ENCODE data around the gene KLHL30. TPM values are rescaled to one million over a fixed set of nuclear protein-coding genes. Genes with fewer than 3 reads are reported as not detected.

Gene KLHL30
- total RNA-seq, 1 experiment from 2014 or later: not detected

DNA sequence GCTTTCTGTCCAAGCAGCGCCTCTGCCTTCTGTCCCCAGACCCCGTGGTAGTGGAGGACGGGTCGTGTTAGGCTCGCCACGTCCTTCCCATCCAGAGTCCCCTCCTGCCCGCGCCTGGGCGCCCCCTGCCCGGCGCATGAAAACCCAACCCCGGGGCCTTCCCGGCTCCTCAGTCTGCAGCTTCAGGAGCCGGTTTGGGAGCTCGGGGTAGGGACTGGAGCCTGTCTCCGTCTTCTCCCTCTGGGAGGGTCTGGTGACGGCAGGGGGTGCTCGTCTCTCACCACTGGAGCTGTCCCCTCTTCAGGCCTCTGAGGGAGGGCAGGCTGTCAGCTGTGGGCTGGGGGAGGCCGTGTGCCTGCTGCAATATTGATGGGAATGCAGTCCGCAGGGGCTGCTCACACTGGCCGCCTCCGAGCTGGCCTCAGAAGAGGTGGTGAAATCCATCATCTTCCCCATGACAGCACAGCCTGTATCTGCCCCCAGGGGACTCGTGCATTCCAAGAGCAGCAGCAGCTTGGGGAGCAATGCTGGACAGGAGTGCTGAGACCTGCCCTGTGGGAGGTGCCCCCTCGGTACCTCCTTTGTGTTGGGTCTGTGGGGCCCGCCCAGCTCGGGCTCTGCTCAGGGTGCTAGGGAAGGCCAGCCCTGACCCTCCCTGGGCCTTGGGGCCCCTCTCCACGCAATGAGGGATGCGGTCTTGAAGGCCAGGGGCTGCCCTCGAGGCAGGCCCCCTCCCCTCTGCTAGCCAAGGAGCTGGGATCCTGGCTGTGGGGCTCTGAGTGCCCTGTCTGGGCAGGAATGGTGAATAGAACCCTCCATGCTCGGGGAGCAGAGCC, 17.8 kb upstream of the KLHL30 start:
- peak; percentile 37 for DNase-seq (ENCODE audit: low read depth)

DNA sequence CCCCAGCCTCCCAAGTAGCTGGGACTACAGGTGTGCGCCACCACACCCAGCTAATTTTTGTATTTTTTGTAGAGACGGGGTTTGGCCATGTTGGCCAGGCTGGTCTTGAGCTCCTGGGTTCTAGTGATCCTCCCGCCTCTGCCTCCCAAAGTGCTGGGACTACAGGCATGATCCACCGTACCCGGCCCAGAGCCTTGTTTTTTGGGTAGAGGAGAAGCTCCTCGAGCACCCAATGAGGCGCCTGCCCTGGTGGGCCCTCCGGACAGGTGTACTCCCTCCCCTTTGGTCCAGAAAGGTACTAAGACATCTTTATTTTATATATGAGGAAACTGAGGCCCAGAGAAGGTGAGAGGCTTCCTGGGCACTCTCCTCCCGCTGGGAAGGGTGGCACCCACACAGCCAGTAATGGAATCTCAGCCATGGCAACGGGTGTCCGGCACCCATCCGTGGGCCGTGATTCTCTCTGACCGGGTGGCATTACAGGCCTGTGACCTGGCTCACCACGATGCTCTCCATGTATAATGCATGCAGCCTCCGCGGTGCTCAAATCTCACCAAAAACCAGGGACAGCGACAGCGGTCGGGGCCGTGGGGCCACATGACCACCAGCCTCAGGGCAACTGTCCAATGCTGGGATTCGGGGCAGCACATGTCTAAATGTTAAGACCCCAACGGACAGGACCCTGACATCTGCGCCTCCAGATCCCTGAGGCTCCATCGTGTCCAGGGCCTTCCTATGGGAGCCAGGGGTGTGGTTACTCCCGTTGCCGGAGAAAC, 16.8 kb upstream of the KLHL30 start:
- DNase-seq (ENCODE audit: low read depth): no peak

DNA sequence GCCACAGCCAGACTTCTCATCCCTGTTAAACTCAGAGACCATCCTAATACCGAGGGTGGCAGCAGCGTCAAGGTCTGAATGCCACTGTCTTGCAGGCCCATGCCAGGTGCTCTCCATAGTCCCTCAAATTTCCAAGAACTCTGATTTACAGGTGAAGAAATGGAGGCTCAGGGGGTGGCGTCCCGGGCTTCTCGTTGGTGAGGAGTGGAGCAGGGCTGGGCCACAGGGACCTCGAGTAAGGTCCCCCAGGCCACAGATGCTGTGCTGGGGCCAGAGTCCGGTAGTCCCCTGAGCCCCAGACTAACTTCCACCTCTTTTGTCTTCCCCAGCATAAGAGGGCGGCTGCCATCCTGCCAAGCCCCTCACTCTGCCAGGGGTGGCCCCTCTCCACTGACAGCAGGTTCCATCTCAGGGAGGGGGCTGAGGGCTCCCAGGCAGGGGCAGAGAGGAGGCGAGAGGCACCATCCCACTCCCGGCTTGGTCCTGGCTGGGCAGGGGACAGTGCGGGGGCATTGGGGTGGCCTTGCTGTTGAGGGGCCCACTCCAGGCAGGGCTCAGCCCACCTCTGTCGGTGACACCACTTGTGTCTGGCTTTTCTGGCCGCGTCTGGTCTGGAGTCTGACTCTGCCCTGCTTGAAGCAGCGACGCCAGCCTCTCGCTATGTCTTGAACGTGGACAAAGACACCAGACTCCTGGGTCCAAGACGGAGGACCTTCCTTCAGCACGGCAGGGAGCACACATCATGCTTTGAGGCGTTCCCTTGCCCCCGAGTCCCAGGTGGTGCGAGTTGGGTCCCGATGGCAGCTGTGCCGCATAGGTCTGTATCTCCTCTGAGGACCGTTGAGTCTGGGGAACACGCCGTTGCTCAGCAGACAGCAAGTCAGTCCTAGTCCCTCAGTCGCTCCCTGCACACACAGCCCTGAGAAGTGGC, 15.9 kb upstream of the KLHL30 start:
- DNase-seq (ENCODE audit: low read depth): no peak

GRCh38 chr2:238123218-238123971, 15.1 kb upstream of the KLHL30 start:
- no peak for DNase-seq (ENCODE audit: low read depth)

DNA sequence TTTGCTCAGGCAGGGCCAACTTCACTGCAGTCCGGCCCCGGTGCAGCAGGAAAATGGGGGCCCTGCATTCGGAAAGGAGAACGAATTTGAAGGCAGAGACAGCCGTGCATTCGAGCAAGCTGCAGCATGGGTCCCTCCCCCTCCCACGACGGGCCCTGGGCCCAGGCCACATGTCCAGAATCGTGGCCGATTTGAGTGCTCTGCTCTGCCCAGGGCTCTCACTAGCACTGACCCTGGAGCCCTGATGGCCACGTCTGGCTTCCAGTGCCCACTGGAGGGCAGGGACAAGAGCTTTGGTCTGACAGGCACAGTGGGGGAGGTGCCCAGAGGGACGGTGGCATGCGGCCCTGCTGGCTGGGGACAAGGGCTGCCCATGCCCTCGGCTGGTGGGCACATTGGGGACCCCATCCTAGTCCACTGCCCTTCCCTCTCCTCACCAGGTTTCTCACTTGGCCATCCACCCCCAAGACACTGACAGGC, 14.4 kb upstream of the KLHL30 start:
- no peak for DNase-seq (ENCODE audit: low read depth)

DNA sequence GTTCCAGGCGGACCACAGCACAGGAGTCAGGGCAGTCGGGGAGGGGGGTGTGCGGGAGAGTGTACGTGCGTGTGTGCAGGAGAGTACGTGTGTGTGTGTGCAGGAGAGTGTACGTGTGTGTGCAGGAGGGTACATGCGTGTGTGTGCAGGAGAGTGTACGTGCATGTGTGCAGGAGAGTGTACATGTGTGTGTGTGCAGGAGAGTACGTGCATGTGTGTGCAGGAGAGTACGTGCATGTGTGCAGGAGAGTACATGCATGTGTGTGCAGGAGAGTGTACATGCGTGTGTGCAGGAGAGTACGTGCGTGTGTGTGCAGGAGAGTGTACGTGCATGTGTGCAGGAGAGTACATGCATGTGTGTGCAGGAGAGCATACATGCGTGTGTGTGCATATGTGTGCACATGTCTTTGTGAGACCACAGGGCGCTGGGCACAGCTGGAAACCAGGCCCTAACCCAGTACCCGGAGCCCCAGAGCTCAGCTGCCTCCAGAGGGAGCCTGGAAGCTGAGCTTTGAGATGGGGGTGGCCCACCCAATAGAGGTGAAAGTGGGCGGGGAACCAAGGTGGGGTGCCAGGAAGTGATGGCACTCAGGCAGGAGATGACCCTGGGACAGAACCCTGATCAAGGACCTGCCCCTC, 13.9 kb upstream of the KLHL30 start:
- DNase-seq (ENCODE audit: low read depth): no peak

DNA sequence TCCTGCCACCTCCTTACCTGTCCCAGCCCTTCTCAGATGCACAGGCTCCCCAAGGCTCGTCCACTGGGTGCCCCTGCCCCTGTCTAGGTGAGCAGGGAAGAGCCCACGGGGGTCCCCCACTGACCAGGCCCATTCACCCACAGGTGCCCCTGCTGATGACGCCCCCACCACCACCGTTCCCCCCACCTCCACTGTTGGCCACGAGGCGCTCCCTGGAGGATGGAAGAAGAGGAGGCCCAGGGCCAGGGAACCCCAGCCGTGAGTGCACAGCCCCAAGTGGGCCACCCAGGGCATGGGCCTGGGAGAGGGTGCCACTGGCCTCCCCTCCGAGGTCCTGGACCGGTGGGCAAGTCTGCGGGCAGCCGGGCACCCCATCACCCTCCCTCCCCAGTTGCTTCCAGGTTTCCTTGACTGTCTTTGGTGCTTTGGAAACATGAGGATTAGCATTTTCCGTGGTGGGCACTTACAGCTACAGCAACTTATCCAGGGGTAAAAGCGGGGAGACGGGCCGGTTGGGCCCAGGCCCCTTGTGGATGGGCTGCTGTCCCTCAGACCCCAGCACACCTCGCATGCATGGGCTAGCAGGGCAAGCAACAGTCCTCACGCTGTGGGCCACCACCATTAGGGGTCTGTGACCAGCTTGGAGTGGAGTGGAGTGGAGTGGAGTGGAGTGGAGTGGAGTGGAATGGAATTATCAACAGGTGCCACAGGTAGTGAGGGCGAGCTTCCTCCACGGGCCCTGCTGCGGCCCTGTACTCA, 13.2 kb upstream of the KLHL30 start:
- DNase-seq (ENCODE audit: low read depth): no peak

GRCh38 chr2:238126338-238126737, 12.1 kb upstream of the KLHL30 start:
- DNase-seq (ENCODE audit: low read depth): no peak

- no peak for DNase-seq (ENCODE audit: low read depth)
Observed at GRCh38 chr2:238126775-238127164, 11.7 kb upstream of the KLHL30 start.

- no peak for DNase-seq (ENCODE audit: low read depth)
Observed at GRCh38 chr2:238127165-238128060, 11.1 kb upstream of the KLHL30 start.

- no peak for DNase-seq (ENCODE audit: low read depth)
Observed at GRCh38 chr2:238128061-238128440, 10.4 kb upstream of the KLHL30 start.

DNA sequence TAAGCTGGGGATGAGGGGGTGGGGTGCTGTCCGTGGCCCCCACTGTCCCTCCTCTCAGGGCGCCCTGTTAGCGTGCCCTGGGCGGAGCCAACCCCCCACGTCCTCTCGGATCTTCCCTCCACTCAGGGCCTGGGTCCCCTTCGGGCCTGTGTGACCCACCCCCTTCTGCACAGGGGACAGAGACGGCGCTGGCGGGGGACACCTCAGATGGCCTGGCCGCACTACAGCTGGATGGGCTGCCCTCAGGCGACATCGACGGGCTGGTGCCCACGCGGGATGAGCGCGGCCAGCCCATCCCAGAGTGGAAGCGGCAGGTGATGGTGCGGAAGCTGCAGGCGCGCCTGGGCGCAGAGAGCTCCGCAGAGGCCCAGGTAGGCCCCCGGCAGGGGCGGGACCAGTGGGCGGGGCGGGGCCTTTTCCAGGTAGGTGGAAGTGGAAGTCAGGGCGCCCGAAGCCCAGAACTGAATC, 9.9 kb upstream of the KLHL30 start:
- DNase-seq (ENCODE audit: low read depth): no peak

DNA sequence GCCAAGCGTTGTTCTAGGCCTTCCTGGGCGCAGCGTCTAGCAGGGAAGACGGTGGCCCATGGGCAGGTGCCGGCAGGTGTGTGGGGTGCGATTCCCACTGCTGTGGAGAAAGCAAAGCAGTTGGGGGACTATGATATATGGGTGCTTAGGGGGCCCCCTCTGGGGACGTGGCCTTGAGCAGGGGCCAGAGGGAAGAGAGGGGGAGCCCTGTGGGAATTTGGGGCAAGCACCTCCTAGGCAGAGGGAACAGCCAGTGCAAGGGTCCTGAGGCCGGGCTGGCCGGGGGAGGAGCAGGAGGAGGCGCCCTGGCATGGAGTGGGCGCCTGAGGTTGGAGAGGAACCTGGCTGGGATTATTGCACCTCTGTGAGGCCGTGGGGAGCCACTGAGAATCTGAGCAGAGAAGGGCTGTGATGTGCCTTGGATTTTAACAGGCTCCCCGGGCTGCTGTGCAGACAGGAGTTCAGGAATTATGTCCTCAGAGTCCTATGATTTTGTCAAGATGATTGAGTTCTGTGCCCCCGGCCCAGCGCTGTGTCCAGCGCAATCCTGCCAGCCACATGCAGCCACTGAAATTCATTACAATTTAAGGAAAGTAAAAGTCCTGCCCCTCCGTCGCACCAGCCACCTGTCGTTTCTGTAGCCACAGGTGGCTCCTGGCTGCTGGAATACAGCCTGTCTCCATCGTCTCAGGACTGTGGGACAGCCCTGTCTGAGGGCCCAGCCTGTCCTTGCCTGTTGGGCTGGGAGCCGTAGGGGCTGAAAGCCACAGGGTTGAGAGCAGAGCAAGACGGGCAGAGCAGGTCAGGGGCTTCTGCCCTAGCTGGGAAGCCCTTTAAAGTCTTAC, 9.1 kb upstream of the KLHL30 start:
- no peak for DNase-seq (ENCODE audit: low read depth)

DNA sequence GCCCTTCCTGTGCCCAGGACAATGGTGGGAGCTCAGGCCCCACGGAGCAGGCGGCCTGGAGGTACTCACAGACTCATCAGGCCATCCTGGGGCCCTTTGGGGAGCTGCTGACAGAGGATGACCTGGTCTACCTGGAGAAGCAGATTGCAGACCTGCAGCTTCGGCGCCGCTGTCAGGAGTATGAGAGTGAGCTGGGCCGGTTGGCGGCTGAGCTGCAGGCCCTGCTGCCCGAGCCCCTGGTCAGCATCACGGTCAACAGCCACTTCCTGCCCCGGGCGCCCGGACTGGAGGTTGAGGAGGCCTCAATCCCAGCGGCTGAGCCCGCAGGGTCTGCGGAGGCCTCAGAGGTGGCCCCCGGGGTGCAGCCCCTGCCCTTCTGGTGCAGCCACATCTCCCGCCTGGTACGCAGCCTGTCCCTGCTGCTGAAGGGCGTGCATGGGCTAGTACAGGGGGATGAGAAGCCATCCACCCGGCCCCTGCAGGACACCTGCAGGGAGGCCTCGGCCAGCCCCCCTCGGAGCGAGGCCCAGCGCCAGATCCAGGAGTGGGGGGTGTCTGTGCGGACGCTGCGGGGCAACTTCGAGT, 8.3 kb upstream of the KLHL30 start:
- DNase-seq (ENCODE audit: low read depth): no peak

- no peak for DNase-seq (ENCODE audit: low read depth)
Observed at GRCh38 chr2:238130696-238131628, 7.5 kb upstream of the KLHL30 start.

- no peak for DNase-seq (ENCODE audit: low read depth)
Observed at GRCh38 chr2:238131761-238132462, 6.6 kb upstream of the KLHL30 start.

Measured in M059J (cell line).